ENCODE measurements around the gene GLIS1. TPM values are rescaled to one million over a fixed set of nuclear protein-coding genes. Genes with fewer than 3 reads are reported as not detected.

GLIS1 gene
- total RNA-seq, 2 donors from 2014 or later: 2.6 TPM; not detected in 1

- no peak for DNase-seq (ENCODE audit: low spot score)
- no peak for ATAC-seq (ENCODE audit: insufficient number of reproducible peaks, low FRiP score, low read depth)
- no peaks in the 10 kb centered on the region for H3K9me3 ChIP-seq
- H3K27me3 ChIP-seq (replicated peaks; ENCODE audit: insufficient read depth): no peaks in the 10 kb centered on the region
- no peaks in the 10 kb centered on the region for H3K36me3 ChIP-seq
- H3K27ac ChIP-seq: no peak overlapping the region
- TF ChIP-seq CTCF (IDR thresholded peaks at IDR 0.05): no peak
- H3K4me3 ChIP-seq: no peak overlapping the region
- no peaks in the 10 kb centered on the region for H3K4me1 ChIP-seq (ENCODE audit: control insufficient read depth in 1 of 2, low read depth in 2 of 2)
These were observed 61.5 kb downstream of the GLIS1 start for GRCh38 chr1:53677486-53677885.

GRCh38 chr1:53672785-53673184, 66.2 kb downstream of the GLIS1 start:
- ATAC-seq (ENCODE audit: insufficient number of reproducible peaks, low FRiP score, low read depth) (no peak), DNase-seq (ENCODE audit: low spot score) (no peak)
- H3K4me1 ChIP-seq (ENCODE audit: control insufficient read depth in 1 of 2, low read depth in 2 of 2): no peaks in the 10 kb centered on the region
- no peak for TF ChIP-seq CTCF (IDR thresholded peaks at IDR 0.05)
- H3K4me3 ChIP-seq: no peak overlapping the region
- H3K27me3 ChIP-seq (replicated peaks; ENCODE audit: insufficient read depth): no peaks in the 10 kb centered on the region
- no peak overlapping the region for H3K27ac ChIP-seq
- H3K36me3 ChIP-seq: no peaks in the 10 kb centered on the region
- H3K9me3 ChIP-seq: no peaks in the 10 kb centered on the region

- no peak overlapping the region for H3K4me3 ChIP-seq
- H3K27me3 ChIP-seq (replicated peaks; ENCODE audit: insufficient read depth): no peaks in the 10 kb centered on the region
- no peak for TF ChIP-seq CTCF (IDR thresholded peaks at IDR 0.05)
- no peaks in the 10 kb centered on the region for H3K36me3 ChIP-seq
- no peaks in the 10 kb centered on the region for H3K9me3 ChIP-seq
- no peak overlapping the region for H3K27ac ChIP-seq
- DNase-seq (ENCODE audit: low spot score) (no peak), ATAC-seq (ENCODE audit: insufficient number of reproducible peaks, low FRiP score, low read depth) (no peak)
- H3K4me1 ChIP-seq (ENCODE audit: control insufficient read depth in 1 of 2, low read depth in 2 of 2): no peaks in the 10 kb centered on the region
These were observed 66.7 kb downstream of the GLIS1 start for GRCh38 chr1:53672243-53672642.

- Histone ChIP-seq H3K27me3 (replicated peaks; ENCODE audit: insufficient read depth) (no peaks in the 10 kb centered on the region), H3K36me3 (no peaks in the 10 kb centered on the region), H3K27ac (no peak overlapping the region), H3K4me3 (no peak overlapping the region), H3K4me1 (ENCODE audit: control insufficient read depth in 1 of 2, low read depth in 2 of 2) (no peaks in the 10 kb centered on the region), H3K9me3 (no peaks in the 10 kb centered on the region)
- TF ChIP-seq CTCF (IDR thresholded peaks at IDR 0.05): no peak
- no peak for ATAC-seq (ENCODE audit: insufficient number of reproducible peaks, low FRiP score, low read depth)
- no peak for DNase-seq (ENCODE audit: low spot score)
These were observed 69.3 kb downstream of the GLIS1 start for GRCh38 chr1:53669621-53670191.

- no peaks in the 10 kb centered on the region for H3K4me1 ChIP-seq (ENCODE audit: control insufficient read depth in 1 of 2, low read depth in 2 of 2)
- H3K27me3 ChIP-seq (replicated peaks; ENCODE audit: insufficient read depth): no peaks in the 10 kb centered on the region
- ATAC-seq (ENCODE audit: insufficient number of reproducible peaks, low FRiP score, low read depth) (no peak), DNase-seq (ENCODE audit: low spot score) (no peak)
- no peak overlapping the region for H3K27ac ChIP-seq
- no peaks in the 10 kb centered on the region for H3K9me3 ChIP-seq
- H3K36me3 ChIP-seq: no peaks in the 10 kb centered on the region
- H3K4me3 ChIP-seq: no peak overlapping the region
- TF ChIP-seq CTCF (IDR thresholded peaks at IDR 0.05): no peak
These were observed 72.4 kb downstream of the GLIS1 start for GRCh38 chr1:53666566-53666965.

Data from thoracic aorta (tissue), 2 donors.